Liver (tissue), 3 donors: Measurements from ENCODE around the gene TMEM161B.

ENCODE experiments used
- CTCF ChIP-seq: fragments of 150-350 bp; IDR thresholded peaks from 2 replicates; pipeline ENCODE4 v1.5.1; 2017; ENCODE audit warnings: improper control_type of control experiment, low read depth, low read length; ENCODE audit not compliant: missing input control
- HNF4G ChIP-seq: IDR thresholded peaks from 2 replicates; pipeline ENCODE4 v1.6.1; 2016; ENCODE audit warnings: antibody characterized with exemption
- JUND ChIP-seq, 2 donors: IDR thresholded peaks; 2 replicates each; pipeline ENCODE4 v1.6.1; 2016; ENCODE audit warnings: antibody characterized with exemption in 2 of 2
- TAF1 ChIP-seq: conservative IDR thresholded peaks from 2 replicates; pipeline ENCODE4 v1.6.1; 2016; ENCODE audit warnings: antibody characterized with exemption, mild to moderate bottlenecking
- YY1 ChIP-seq: IDR thresholded peaks from 2 replicates; pipeline ENCODE4 v1.6.1; 2016; ENCODE audit warnings: antibody characterized with exemption, mild to moderate bottlenecking
- ZBTB33 ChIP-seq: IDR thresholded peaks from 2 replicates; pipeline ENCODE4 v1.6.1; 2016; ENCODE audit warnings: antibody characterized with exemption
- TF ChIP-seq, protein P1 (sequence below): IDR thresholded peaks from 2 replicates; pipeline ENCODE4 v1.6.1; 2016; ENCODE audit warnings: antibody characterized with exemption
- donor health status: healthy.
- donor health status: healthy.

DNA sequence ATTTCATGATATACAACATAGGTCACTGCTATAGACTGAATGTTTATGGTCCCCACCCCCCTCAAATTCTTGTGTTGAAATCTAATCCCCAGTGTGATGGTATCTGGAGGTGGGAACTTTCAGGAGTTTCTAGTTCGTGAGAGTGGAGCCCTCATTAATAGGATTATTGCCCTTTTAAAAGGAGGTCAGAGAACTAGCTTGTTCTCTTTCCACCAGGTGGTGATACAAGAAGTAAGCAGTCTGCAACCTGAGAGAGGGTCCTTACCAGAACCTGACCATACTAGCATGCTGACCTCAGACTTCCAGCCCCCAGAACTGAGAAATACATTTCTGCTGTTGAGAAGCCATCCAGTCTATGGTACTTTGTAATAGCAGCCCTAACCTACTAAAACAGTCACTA lies 33.3 kb downstream of the TMEM161B start:
- TF ChIP-seq CTCF (no peak), JUND (IDR thresholded peaks at IDR 0.05) (no peak), TAF1 (no peak), ZBTB33 (no peak), HNF4G (no peak), YY1 (no peak)
- TF ChIP-seq, protein P1, sequence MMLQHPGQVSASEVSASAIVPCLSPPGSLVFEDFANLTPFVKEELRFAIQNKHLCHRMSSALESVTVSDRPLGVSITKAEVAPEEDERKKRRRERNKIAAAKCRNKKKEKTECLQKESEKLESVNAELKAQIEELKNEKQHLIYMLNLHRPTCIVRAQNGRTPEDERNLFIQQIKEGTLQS = no peak
